Measurements from ENCODE around the gene OR5B17. TPM values are rescaled to one million over a fixed set of nuclear protein-coding genes. Genes with fewer than 3 reads are reported as not detected.
"Not testable (repeated sequence)": the region's sequence is repeated elsewhere in the genome, so short reads cannot be mapped to it uniquely, and the experiment has no call there.

OR5B17 gene
- not detected in 2 replicates for total RNA-seq
- polyA plus RNA-seq (2012) = not detected

DNA sequence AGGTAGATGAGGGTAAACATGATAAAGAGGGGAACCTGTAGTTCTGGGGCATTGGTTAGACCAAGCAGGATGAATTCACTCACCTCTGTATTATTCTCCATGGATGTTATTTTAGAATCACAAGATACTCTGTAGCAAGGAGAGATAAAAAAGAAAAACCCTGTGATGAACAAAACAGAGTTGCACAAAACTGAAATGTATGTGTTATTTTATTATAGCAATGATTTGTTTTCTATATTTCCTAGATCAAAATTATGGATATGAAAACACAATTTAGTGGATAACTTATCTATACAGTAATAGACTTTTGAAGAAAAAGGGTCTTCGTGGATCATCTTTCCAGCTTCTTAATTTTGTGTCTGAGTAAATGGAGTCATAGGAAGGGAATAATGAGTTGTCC is at the start of gene OR5B17:
TSS of gene OR5B17 (minus strand) at position 101 of the 400 bp plus-strand sequence. CDS start at position 101, 0 bp downstream.
- no peak for DNase-seq (ENCODE audit: low read depth)

DNA sequence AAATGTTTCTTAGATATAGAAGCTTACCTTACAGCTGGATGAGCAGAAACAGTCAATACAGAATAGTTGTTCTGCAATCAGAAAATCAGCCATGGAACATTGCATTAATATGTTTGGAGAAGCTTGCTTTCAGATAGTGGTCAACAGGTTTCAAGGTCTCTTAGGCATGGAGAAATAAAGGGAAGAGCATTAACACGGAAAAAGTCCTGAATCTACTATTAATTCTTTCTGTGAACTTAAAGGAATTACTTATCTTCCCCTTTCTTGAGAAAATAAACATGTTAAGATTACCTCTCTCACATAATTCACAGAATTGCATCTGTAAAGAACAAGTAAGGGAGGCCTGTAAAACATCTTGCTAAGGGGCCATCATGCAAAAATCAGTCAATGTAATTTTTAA is 47.9 kb upstream of the OR5B17 start, which contains the start of gene OR5B3:
TSS of gene OR5B3 (minus strand) at position 101 of the 400 bp plus-strand sequence. CDS start 3,465 bp downstream, outside the sequence.
- no peak for DNase-seq (ENCODE audit: low read depth)

DNA sequence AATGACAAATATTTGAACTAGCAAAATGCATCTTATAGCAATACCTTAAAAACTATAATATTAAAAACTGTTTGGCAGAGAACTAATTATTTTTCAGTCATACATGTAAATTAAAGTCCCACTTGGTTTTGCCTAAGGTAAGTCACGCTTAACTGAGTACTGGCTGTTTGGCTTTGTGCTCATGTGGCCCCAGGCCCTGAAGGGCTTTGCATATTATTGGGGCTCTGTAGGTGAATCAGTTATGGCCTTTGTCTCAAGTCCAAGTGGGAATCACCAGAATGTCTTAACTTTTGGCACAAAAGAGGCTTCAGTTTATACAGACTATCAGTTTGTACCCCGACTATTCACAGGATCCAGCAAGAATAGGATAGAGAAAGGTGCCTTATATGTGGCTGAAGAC is 40.8 kb upstream of the OR5B17 start:
- DNase-seq (ENCODE audit: low read depth) = not testable (repeated sequence)

DNA sequence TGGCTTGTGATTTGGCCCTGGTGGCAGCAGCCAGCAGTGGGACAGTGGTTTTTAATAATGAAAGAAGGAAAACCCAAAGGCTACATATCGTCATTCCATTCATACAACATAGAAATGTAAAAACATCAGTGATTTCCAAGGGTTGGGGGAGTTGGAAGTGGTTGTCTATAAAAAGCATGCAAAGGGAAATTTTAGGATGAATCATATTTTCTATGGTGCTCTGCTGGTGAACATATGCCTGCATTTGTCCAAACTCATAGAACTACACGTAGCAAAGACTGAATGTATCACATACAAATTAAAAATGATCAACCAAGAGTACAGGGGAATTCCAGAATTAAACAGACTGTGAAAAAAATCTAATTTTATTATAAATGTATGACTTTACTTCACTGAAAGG is 36.7 kb upstream of the OR5B17 start:
- no peak for DNase-seq (ENCODE audit: low read depth)

DNA sequence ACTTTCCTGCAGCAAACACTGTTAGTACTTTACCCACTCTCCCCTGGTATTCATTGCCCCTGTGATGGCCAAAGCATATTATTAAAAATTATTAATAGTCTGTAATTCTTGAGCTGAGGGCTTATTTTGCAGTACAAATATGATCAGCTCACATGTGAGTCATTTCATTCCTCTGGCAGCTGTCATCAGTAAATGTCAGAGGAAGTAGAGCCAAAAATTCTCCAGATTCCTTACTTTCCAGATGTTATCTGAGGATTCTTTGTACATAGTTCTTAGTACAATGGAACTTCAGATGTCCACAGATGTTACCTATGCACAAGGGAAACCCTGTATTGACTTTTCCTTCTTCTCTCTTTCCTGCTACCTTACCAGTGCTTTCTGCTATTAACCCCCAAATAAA is 35.3 kb upstream of the OR5B17 start:
- DNase-seq (ENCODE audit: low read depth) = peak; percentile 68

DNA sequence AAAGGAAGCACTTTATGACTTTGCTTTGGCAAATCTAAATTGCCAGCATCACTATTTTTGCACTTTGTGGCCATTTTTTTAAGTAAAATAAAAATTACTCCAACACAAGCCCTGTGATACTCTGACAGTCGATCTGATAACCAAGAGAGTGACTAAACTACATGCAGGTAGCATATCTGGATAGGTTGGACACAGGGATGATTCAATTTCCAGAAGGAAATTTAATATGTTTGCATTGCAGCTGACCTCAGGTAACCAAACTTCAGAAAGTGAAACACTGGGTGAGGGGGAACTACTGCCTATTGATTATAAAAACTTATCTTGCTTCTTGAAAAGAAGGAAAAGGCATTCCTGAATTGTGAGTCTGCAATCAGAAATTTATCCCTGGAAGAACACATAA is 33.9 kb upstream of the OR5B17 start:
- no peak for DNase-seq (ENCODE audit: low read depth)

DNA sequence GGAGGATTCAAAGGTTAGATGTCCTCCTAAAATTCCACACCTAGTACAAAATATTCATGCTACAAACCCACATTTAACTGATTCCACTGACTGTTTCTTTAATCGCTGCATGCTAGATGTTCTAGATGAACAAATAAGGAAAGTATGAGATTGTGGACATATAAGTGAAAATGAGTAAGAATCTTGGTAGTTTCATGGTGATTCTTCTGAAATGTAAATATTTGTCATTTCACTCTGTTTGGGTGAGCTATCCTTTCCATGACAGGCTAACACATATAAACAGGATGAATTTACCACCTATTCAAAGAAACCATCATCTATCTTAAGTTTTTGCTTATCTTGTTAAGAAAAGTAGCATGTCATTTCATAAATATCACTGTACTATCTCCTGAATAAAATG is 33.0 kb upstream of the OR5B17 start:
- no peak for DNase-seq (ENCODE audit: low read depth)

DNA sequence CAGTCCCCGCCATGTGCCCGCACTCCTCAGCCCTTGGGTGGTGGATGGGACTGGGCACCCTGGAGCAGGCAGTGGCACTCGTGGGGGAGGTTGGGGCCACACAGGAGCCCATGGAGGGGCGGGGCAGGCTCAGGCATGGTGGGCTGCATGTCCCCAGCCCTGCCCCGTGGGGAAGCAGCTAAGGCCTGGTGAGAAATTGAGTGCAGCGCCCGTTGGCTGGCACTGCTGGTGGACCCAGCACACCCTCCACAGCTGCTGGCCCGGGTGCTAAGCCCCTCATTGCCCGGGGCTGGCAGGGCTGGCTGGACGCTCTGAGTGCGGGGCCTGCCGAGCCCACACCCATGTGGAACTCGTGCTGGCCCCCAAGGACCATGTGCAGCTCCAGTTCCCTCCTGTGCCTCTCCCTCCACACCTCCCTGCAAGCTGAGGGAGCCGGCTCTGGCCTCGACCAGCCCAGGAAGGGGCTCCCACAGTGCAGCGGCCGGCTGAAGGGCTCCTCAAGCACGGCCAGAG is 31.7 kb upstream of the OR5B17 start:
- no peak for DNase-seq (ENCODE audit: low read depth)

DNA sequence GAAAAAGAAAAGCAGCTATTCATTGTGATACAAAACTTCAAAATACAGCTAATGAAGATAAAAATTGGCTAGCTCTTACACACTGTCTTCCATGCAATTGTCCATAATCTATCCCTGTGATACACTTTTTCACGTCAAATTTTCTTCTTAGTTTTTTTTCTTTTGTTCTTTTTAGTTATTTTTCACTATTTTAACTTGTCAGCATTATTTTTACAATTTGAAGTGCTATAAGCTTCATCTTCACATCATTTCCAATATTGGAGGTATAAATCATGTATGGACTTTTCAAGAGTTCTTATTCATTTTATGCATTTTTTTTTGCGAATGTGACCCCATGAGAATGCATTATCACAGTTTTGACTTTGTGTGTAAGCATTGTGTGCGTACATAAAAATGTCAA is 4.1 kb downstream of the OR5B17 start:
- no peak for DNase-seq (ENCODE audit: low read depth)

DNA sequence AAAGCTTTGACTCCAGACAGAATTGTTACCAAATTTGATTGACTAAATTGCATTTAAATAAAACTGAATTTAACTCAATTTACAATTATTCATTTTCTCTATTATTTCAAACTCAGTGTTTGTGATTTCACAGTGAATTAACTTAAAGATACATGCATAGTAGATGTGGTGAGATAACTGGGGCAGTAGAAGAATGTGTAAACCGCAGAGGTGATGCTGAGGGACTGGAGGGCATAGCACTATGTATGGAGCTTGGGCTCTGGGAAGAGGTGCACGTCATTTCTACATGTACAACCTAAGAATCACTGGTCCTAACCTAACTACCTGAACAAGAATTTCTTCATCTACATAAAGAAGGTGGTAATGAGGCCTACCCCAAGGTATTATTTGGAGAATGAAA is 13.7 kb downstream of the OR5B17 start:
- DNase-seq (ENCODE audit: low read depth) = no peak

DNA sequence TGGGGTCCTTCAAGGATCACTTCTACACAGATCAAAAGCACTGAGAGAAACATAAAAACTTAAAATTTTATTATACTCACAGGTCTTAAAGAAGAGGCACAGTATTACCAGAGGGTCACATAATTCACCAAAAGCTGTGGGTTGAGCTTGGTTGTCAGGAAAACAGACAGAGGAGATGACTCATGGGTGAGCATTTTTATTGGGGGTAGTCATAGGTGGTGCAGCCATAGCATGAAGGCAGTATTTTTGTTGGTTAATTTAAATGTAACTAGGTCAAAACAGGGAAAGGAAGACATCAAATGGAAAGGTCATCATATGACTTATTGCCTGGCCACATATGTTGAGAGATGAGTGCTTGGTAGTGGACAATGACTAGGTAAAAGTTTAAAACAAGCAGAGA is 24.2 kb downstream of the OR5B17 start:
- DNase-seq (ENCODE audit: low read depth) = peak; percentile 35

DNA sequence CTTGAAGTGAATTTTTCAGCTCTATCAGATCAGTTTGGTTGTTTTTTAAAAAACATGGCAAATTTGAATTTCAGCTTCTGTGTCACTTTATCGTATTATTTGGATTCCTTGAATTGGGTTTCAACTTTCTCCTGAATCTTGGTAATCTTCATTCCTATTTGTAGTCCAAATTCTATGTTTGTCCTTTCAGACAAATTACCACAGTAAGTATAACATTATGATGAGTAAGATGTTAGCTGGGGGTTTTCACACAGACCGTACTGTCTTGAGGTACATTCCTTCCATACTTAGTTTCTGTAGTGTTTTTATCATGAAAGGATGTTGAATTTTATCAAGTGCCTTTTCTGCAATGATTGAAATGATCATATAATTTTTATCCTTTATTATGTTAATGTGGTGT is 28.0 kb downstream of the OR5B17 start:
- no peak for DNase-seq (ENCODE audit: low read depth)

DNA sequence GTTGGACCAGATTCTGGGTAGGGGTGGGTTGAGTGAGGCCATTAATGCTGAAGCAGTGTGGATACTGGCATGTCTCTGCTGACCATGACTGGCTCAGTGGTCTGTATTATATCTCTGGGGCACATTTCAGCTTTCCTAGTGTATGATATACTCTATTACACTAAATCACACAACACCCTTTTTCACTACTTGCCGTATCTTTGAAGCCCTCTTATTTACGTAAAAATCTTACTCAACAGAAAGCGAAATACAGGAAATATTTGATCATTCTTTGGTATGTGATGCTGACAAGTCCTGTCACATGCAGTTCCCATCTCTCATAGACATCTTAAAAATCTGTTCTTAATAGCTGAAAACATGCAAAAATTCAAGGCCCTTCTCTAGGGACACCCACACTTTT is 40.3 kb downstream of the OR5B17 start:
- no peak for DNase-seq (ENCODE audit: low read depth)

DNA sequence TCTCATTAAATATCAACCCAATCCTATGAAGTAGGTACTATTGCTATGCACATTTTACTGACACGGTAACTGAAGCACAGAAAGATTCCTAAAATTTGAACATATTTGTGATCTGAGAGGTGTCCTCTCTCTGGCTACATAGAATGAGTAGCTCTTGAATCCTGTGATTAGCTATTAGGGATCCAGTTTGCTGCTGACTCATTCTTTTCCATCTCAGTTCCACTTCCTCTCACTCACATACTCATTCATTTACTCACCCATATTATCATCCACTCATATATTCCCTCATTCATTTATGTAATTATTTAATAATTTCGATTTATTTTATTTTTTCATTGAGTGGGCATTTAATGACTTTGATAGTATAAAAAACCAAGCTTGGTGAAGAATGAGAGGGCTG is 42.7 kb downstream of the OR5B17 start:
- no peak for DNase-seq (ENCODE audit: low read depth)

Other genes with a start within 250 kb of the OR5B17 start
- not detected in 2 replicates for gene OR9I1, start 233.5 kb downstream of the OR5B17 start, total RNA-seq
- not detected in 2 replicates for gene OR9Q2, start 170.0 kb downstream of the OR5B17 start, total RNA-seq
- gene OR1S2, start 154.9 kb downstream of the OR5B17 start, total RNA-seq = not detected in 2 replicates
- gene OR1S1, start 146.3 kb downstream of the OR5B17 start, total RNA-seq = not detected in 2 replicates
- gene OR10Q1, start 130.2 kb downstream of the OR5B17 start, total RNA-seq = not detected in 2 replicates
- gene OR10W1, start 90.8 kb downstream of the OR5B17 start, total RNA-seq = not detected in 2 replicates
- gene OR5B3, start 47.8 kb upstream of the OR5B17 start, total RNA-seq = not detected in 2 replicates
- not detected in 2 replicates for gene OR5B2, start 69.1 kb upstream of the OR5B17 start, total RNA-seq
- gene OR5B12, start 83.2 kb upstream of the OR5B17 start, total RNA-seq = not detected in 2 replicates
- not detected in 2 replicates for gene OR5B21, start 149.0 kb upstream of the OR5B17 start, total RNA-seq
- gene LPXN, start 216.8 kb upstream of the OR5B17 start, total RNA-seq = 6.6 and 10.7 TPM in 2 replicates
- 92.5 and 112 TPM in 2 replicates for gene ZFP91, start 220.0 kb upstream of the OR5B17 start, total RNA-seq

Measured in myocyte (in vitro differentiated cells).